Mesodermal cell (in vitro differentiated cells): ENCODE measurements around the gene ZNF521.

Experiments
- H3K27ac ChIP-seq: 2 replicates; pipeline ENCODE4 v1.7.0; 2013; ENCODE audit warnings: mild to moderate bottlenecking, low read depth, low read length, moderate library complexity; ENCODE audit not compliant: severe bottlenecking
- H3K36me3 ChIP-seq: 2 replicates; pipeline ENCODE4 v1.7.1; 2013; ENCODE audit warnings: mild to moderate bottlenecking, low read length, moderate library complexity; ENCODE audit not compliant: control insufficient read depth, insufficient read depth
- H3K4me1 ChIP-seq: one replicate; pipeline ENCODE4 v1.7.1; 2013; ENCODE audit warnings: mild to moderate bottlenecking, low read length; ENCODE audit not compliant: insufficient read depth, control insufficient read depth, poor library complexity, severe bottlenecking
- H3K4me3 ChIP-seq: 2 replicates; pipeline ENCODE4 v1.7.0; 2013; ENCODE audit warnings: low read length, control low read depth, mild to moderate bottlenecking; ENCODE audit not compliant: insufficient read depth, poor library complexity, severe bottlenecking; ENCODE audit errors: extremely low read depth
- H3K9me3 ChIP-seq: 2 replicates; pipeline ENCODE4 v1.7.1; 2013; ENCODE audit warnings: mild to moderate bottlenecking, low read length, moderate library complexity; ENCODE audit not compliant: control insufficient read depth
- WGBS, 2 experiments: methylation state at CpG; one replicate each; pipeline ENCODE4 v1.1.5; 2013; ENCODE audit warnings: missing lambda C conversion rate in 2 of 2; ENCODE audit not compliant: insufficient coverage in 2 of 2; 5-methylcytosine and 5-hydroxymethylcytosine counted together

The ZNF521 gene

GRCh38 chr18:25313268-25313667 lies 38.7 kb downstream of the ZNF521 start:
- Histone ChIP-seq H3K4me3 (no peak overlapping the region), H3K9me3 (no peaks in the 10 kb centered on the region), H3K27ac (no peak overlapping the region), H3K4me1 (no peaks in the 10 kb centered on the region), H3K36me3 (peaks cover 5% of the 10 kb centered on the region)
- no CpG with 5 or more reads among the region's 1 CpG for WGBS, 2 experiments

GRCh38 chr18:25310045-25310444 lies 41.9 kb downstream of the ZNF521 start:
- H3K4me3 ChIP-seq, result no peak overlapping the region
- no peaks in the 10 kb centered on the region for H3K9me3 ChIP-seq
- H3K36me3 ChIP-seq, result peaks cover 8% of the 10 kb centered on the region

GRCh38 chr18:25308381-25308780 lies 43.6 kb downstream of the ZNF521 start:
- peaks cover 4% of the 10 kb centered on the region for H3K4me1 ChIP-seq
- 100% methylated on average over 1 of the region's 3 CpGs; no CpG with 5 or more reads in 1 of the 2 experiments for WGBS, 2 experiments
- no peaks in the 10 kb centered on the region for H3K9me3 ChIP-seq
- H3K4me3 ChIP-seq, result no peak overlapping the region
- H3K36me3 ChIP-seq, result peaks cover 8% of the 10 kb centered on the region
- no peak overlapping the region for H3K27ac ChIP-seq

More at GRCh38 chr18:25310045-25310444, 41.9 kb downstream of the ZNF521 start:
- Histone ChIP-seq H3K4me1 (peaks cover 4% of the 10 kb centered on the region), H3K27ac (no peak overlapping the region)

GRCh38 chr18:25307192-25307591 lies 44.8 kb downstream of the ZNF521 start:
- Histone ChIP-seq H3K9me3 (no peaks in the 10 kb centered on the region), H3K4me1 (peaks cover 4% of the 10 kb centered on the region), H3K27ac (no peak overlapping the region), H3K36me3 (peaks cover 17% of the 10 kb centered on the region), H3K4me3 (no peak overlapping the region)
- WGBS, 2 experiments, result 100% methylated on average over 1 of the region's 1 CpG; no CpG with 5 or more reads in 1 of the 2 experiments

- peaks cover under 1% of the 10 kb centered on the region for H3K9me3 ChIP-seq
- WGBS, 2 experiments, result 89 to 100% methylated on average over 1 of the region's 1 CpG
- H3K36me3 ChIP-seq, result peaks cover 22% of the 10 kb centered on the region
Measured at GRCh38 chr18:25306671-25307070, 45.3 kb downstream of the ZNF521 start.

GRCh38 chr18:25305584-25305983 lies 46.4 kb downstream of the ZNF521 start:
- H3K27ac ChIP-seq, result no peak overlapping the region
- H3K4me3 ChIP-seq, result no peak overlapping the region
- peaks cover 5% of the 10 kb centered on the region for H3K9me3 ChIP-seq
- peaks cover 28% of the 10 kb centered on the region for H3K36me3 ChIP-seq
- H3K4me1 ChIP-seq, result peaks cover 4% of the 10 kb centered on the region

More at GRCh38 chr18:25306671-25307070, 45.3 kb downstream of the ZNF521 start:
- peaks cover 4% of the 10 kb centered on the region for H3K4me1 ChIP-seq
- H3K27ac ChIP-seq, result no peak overlapping the region
- H3K4me3 ChIP-seq, result no peak overlapping the region

- peaks cover 5% of the 10 kb centered on the region for H3K9me3 ChIP-seq
- peaks cover 20% of the 10 kb centered on the region for H3K36me3 ChIP-seq
- no peak overlapping the region for H3K27ac ChIP-seq
- H3K4me3 ChIP-seq, result no peak overlapping the region
- peaks cover 12% of the 10 kb centered on the region for H3K4me1 ChIP-seq
- no CpG with 5 or more reads among the region's 2 CpGs for WGBS, 2 experiments
Measured at GRCh38 chr18:25300492-25300891, 51.5 kb downstream of the ZNF521 start.

GRCh38 chr18:25299426-25300300 lies 52.3 kb downstream of the ZNF521 start:
- no peak overlapping the region for H3K4me3 ChIP-seq
- H3K27ac ChIP-seq, result peak overlapping the region; percentile 79
- H3K9me3 ChIP-seq, result peaks cover 5% of the 10 kb centered on the region
- H3K4me1 ChIP-seq, result peaks cover 16% of the 10 kb centered on the region
- peaks cover 20% of the 10 kb centered on the region for H3K36me3 ChIP-seq
- 94% methylated on average over 5 of the region's 8 CpGs for WGBS, 2 experiments

GRCh38 chr18:25298853-25299274 lies 53.1 kb downstream of the ZNF521 start:
- 78 to 83% methylated on average over 4 of the region's 4 CpGs for WGBS, 2 experiments
- Histone ChIP-seq H3K4me1 (peaks cover 16% of the 10 kb centered on the region), H3K36me3 (peaks cover 20% of the 10 kb centered on the region), H3K4me3 (no peak overlapping the region), H3K9me3 (peaks cover 5% of the 10 kb centered on the region), H3K27ac (peak overlapping the region; percentile 79)

GRCh38 chr18:25295624-25296138 lies 56.3 kb downstream of the ZNF521 start:
- H3K4me1 ChIP-seq, result peaks cover 16% of the 10 kb centered on the region
- no peaks in the 10 kb centered on the region for H3K36me3 ChIP-seq
- 100% methylated on average over 2 of the region's 2 CpGs for WGBS, 2 experiments
- no peak overlapping the region for H3K27ac ChIP-seq
- no peaks in the 10 kb centered on the region for H3K9me3 ChIP-seq
- no peak overlapping the region for H3K4me3 ChIP-seq

- no peak overlapping the region for H3K4me3 ChIP-seq
- H3K4me1 ChIP-seq, result peaks cover 27% of the 10 kb centered on the region
- H3K9me3 ChIP-seq, result no peaks in the 10 kb centered on the region
- WGBS, 2 experiments, result 100% methylated on average over 1 of the region's 3 CpGs; no CpG with 5 or more reads in 1 of the 2 experiments
- no peaks in the 10 kb centered on the region for H3K36me3 ChIP-seq
- H3K27ac ChIP-seq, result no peak overlapping the region
Measured at GRCh38 chr18:25291150-25291549, 60.8 kb downstream of the ZNF521 start.
